Peyer's patch (tissue), 4 donors: ENCODE data around the gene C9orf50. TPM values are rescaled to one million over a fixed set of nuclear protein-coding genes. Genes with fewer than 3 reads are reported as not detected.

Experiments used
- DNase-seq, 3 donors: peaks; one replicate each; pipeline ENCODE4 v3.0.0-alpha.2; 2017 to 2019
- H3K27ac ChIP-seq, 4 donors: fragments of 200-600 bp; sonication (generic); one replicate each; pipeline ENCODE4 v1.5.1; 2016 to 2019
- H3K27me3 ChIP-seq, 2 donors: fragments of 200-600 bp; sonication (generic); one replicate each; pipeline ENCODE4 v1.5.1; 2019
- H3K36me3 ChIP-seq, 3 donors: fragments of 200-600 bp; sonication (generic); one replicate each; pipeline ENCODE4 v1.5.1; 2016 to 2019
- H3K4me1 ChIP-seq, 4 donors: fragments of 200-600 bp; sonication (generic); one replicate each; pipeline ENCODE4 v1.5.1; 2016 to 2019
- H3K4me3 ChIP-seq, 4 donors: fragments of 200-600 bp; sonication (generic); 1 replicate in 3 of 4; 2 replicates in 1 of 4; pipeline ENCODE4 v1.5.1; 2016 to 2019; ENCODE audit warnings: mild to moderate bottlenecking in 1 of 4
- H3K9me3 ChIP-seq, 4 donors: fragments of 200-600 bp; sonication (generic); one replicate each; pipeline ENCODE4 v1.5.1; 2016 to 2019; ENCODE audit warnings: mild to moderate bottlenecking in 1 of 4
- CTCF ChIP-seq, 6 experiments: fragments of 450-650 bp in 4 of 6; fragments of 200-600 bp in 2 of 6; sonication (generic) in 1 of 6; IDR thresholded peaks; one replicate each; pipeline ENCODE4 v1.5.1; 2017 to 2019; ENCODE audit warnings: antibody characterized with exemption in 6 of 6, mild to moderate bottlenecking in 3 of 6, moderate library complexity in 1 of 6
- POLR2A ChIP-seq, 2 donors: fragments of 450-650 bp; IDR thresholded peaks; one replicate each; pipeline ENCODE4 v1.5.1; 2017; ENCODE audit warnings: antibody characterized with exemption in 2 of 2, mild to moderate bottlenecking in 2 of 2, moderate library complexity in 2 of 2
- total RNA-seq, 4 donors: library from RNA; depleted of rRNA; stranded (reverse); fragments of >200 nt; gene quantifications; one replicate each; pipeline ENCODE4 v1.1.0, GENCODE V29; 2016

The C9orf50 gene
- total RNA-seq, 4 donors from 2014 or later: not detected

- TF ChIP-seq POLR2A (IDR thresholded peaks at IDR 0.05) (no peak), CTCF (IDR thresholded peaks at IDR 0.05) (no peak)
- no peaks in the 10 kb centered on the region for H3K9me3 ChIP-seq
- peaks cover 0 to 34% (median 0%) of the 10 kb centered on the region in 3 donors for H3K36me3 ChIP-seq
- H3K27me3 ChIP-seq: no peaks in the 10 kb centered on the region
- peaks cover 3 to 41% (median 9%) of the 10 kb centered on the region in 4 donors for H3K4me1 ChIP-seq
- no peak overlapping the region for H3K27ac ChIP-seq
- H3K4me3 ChIP-seq: no peak overlapping the region
- no peak for DNase-seq
Measured at GRCh38 chr9:129629251-129629820, 8.4 kb upstream of the C9orf50 start.

- DNase-seq: no peak
- no peak overlapping the region for H3K4me3 ChIP-seq
- peaks cover 0 to 28% (median 0%) of the 10 kb centered on the region in 3 donors for H3K36me3 ChIP-seq
- H3K9me3 ChIP-seq: no peaks in the 10 kb centered on the region
- H3K4me1 ChIP-seq: peaks cover 3 to 41% (median 9%) of the 10 kb centered on the region in 4 donors
- no peak overlapping the region for H3K27ac ChIP-seq
- H3K27me3 ChIP-seq: no peaks in the 10 kb centered on the region
- TF ChIP-seq CTCF (IDR thresholded peaks at IDR 0.05) (no peak), POLR2A (IDR thresholded peaks at IDR 0.05) (no peak)
Measured at GRCh38 chr9:129628709-129629108, 7.8 kb upstream of the C9orf50 start.

GRCh38 chr9:129627556-129628440 is 6.9 kb upstream of the C9orf50 start:
- DNase-seq: no peak
- TF ChIP-seq CTCF (IDR thresholded peaks at IDR 0.05) (no peak), POLR2A (IDR thresholded peaks at IDR 0.05) (no peak)
- Histone ChIP-seq H3K4me3 (peak overlapping the region; percentile 58 to 99 (median 68)), H3K27ac (peak overlapping the region; percentile 85 to 97 (median 91)), H3K9me3 (no peaks in the 10 kb centered on the region), H3K4me1 (peaks cover 3 to 41% (median 9%) of the 10 kb centered on the region in 4 donors), H3K36me3 (peaks cover 0 to 18% (median 0%) of the 10 kb centered on the region in 3 donors), H3K27me3 (no peaks in the 10 kb centered on the region)

GRCh38 chr9:129626625-129627284 is 5.9 kb upstream of the C9orf50 start:
- DNase-seq: peak; percentile 41 to 75 (median 69)
- peak overlapping the region; percentile 85 to 97 (median 91) for H3K27ac ChIP-seq
- H3K27me3 ChIP-seq: no peaks in the 10 kb centered on the region
- H3K9me3 ChIP-seq: no peaks in the 10 kb centered on the region
- H3K36me3 ChIP-seq: peaks cover 0 to 8% (median 0%) of the 10 kb centered on the region in 3 donors
- peak in 2 of 6 experiments; percentile 8 to 16 for TF ChIP-seq CTCF (IDR thresholded peaks at IDR 0.05)
- TF ChIP-seq POLR2A (IDR thresholded peaks at IDR 0.05): peak; percentile 50 to 57
- peaks cover 3 to 41% (median 9%) of the 10 kb centered on the region in 4 donors for H3K4me1 ChIP-seq
- H3K4me3 ChIP-seq: peak overlapping the region; percentile 58 to 99 (median 68)

- peak; percentile 96 for TF ChIP-seq POLR2A (IDR thresholded peaks at IDR 0.05)
- TF ChIP-seq CTCF (IDR thresholded peaks at IDR 0.05): peak in 1 of 6 experiments; percentile 2
- Histone ChIP-seq H3K9me3 (no peaks in the 10 kb centered on the region), H3K4me3 (peak within 1 kb of the TSS; percentile 58 to 99 (median 68)), H3K27ac (peak within 1 kb of the TSS; percentile 85 to 97 (median 91)), H3K27me3 (no peaks in the 10 kb centered on the region), H3K4me1 (peaks cover 3 to 42% (median 9%) of the 10 kb centered on the region in 4 donors), H3K36me3 (peaks cover 0 to 5% (median 0%) of the 10 kb centered on the region in 3 donors)
- peak; percentile 87 to 93 (median 92) for DNase-seq
Measured at GRCh38 chr9:129626079-129626624, 5.3 kb upstream of the C9orf50 start, which contains the start of gene NTMT1. TSS of gene NTMT1 (plus strand) at chr9:129626163. CDS start at chr9:129632704, 6,541 bp downstream.
